GM21447 (cell line): Measurements from ENCODE around the gene MYBBP1A.

Experiments
- ATAC-seq: cut with Tn5 transposase; IDR thresholded peaks from one replicate; pipeline ENCODE4 v1.9.1; 2021; ENCODE audit not compliant: unreplicated experiment

The MYBBP1A gene

GRCh38 chr17:4539025-4539424, 16.2 kb downstream of the MYBBP1A start:
- no peak for ATAC-seq

GRCh38 chr17:4538236-4539002, 16.8 kb downstream of the MYBBP1A start:
- no peak for ATAC-seq

GRCh38 chr17:4537451-4538235, 17.5 kb downstream of the MYBBP1A start:
- no peak for ATAC-seq

GRCh38 chr17:4536742-4537411, 18.3 kb downstream of the MYBBP1A start:
- ATAC-seq = no peak

- no peak for ATAC-seq
These were observed 18.9 kb downstream of the MYBBP1A start for GRCh38 chr17:4536259-4536741.

- ATAC-seq = no peak
These were observed 19.4 kb downstream of the MYBBP1A start for GRCh38 chr17:4535667-4536258.

GRCh38 chr17:4534928-4535666, 20.1 kb downstream of the MYBBP1A start:
- ATAC-seq = no peak

GRCh38 chr17:4534515-4534914, 20.7 kb downstream of the MYBBP1A start:
- no peak for ATAC-seq

- no peak for ATAC-seq
These were observed 21.4 kb downstream of the MYBBP1A start for GRCh38 chr17:4533523-4534504.

GRCh38 chr17:4532860-4533522, 22.2 kb downstream of the MYBBP1A start:
- no peak for ATAC-seq

- no peak for ATAC-seq
These were observed 23.0 kb downstream of the MYBBP1A start for GRCh38 chr17:4531988-4532736.

GRCh38 chr17:4530799-4531730, 24.1 kb downstream of the MYBBP1A start:
- no peak for ATAC-seq

GRCh38 chr17:4529533-4530152, 25.5 kb downstream of the MYBBP1A start:
- no peak for ATAC-seq

GRCh38 chr17:4527566-4528125, 27.5 kb downstream of the MYBBP1A start:
- ATAC-seq = no peak

- no peak for ATAC-seq
These were observed 28.1 kb downstream of the MYBBP1A start for GRCh38 chr17:4527134-4527533.

GRCh38 chr17:4525691-4526397, 29.3 kb downstream of the MYBBP1A start:
- ATAC-seq = no peak
